PC-3 (cell line): ENCODE results near the gene UBE2Q2. TPM values are rescaled to one million over a fixed set of nuclear protein-coding genes. Genes with fewer than 3 reads are reported as not detected.

Experiments
- ATAC-seq: fragments of 200-7000 bp; cut with Tn5 transposase; 2 replicates; pipeline ENCODE4 v1.9.1; 2020; ENCODE audit warnings: mild to moderate bottlenecking, moderate library complexity
- BruUV-seq: library from RNA; stranded (reverse); fragments of 400-500 nt; replicated peaks from 2 replicates; lab custom pipeline; 2021; lab: Mats Ljungman, UMichigan
- CTCF ChIA-PET: fragments of 300-600 bp; sonication (Branson Sonifier 250); formaldehyde crosslinking; loops from one replicate; lab custom pipeline; 2022; ENCODE audit warnings: antibody characterized with exemption; lab: Charles Lee
- POLR2A ChIA-PET: fragments of 300-600 bp; sonication (Branson Sonifier 250); formaldehyde crosslinking; loops from one replicate; lab custom pipeline; 2022; ENCODE audit warnings: antibody characterized with exemption; ENCODE audit not compliant: unreplicated experiment; lab: Charles Lee
- DNase-seq: peaks from one replicate; pipeline ENCODE4 v3.0.0-alpha.2; 2015
- H2AFZ ChIP-seq: fragments of 300-600 bp; sonication (generic); 2 replicates; pipeline ENCODE4 v1.6.0; 2016; ENCODE audit warnings: antibody characterized with exemption, low read length
- H3F3A ChIP-seq: fragments of 300-600 bp; sonication (generic); one replicate; pipeline ENCODE4 v1.6.0; 2017; ENCODE audit warnings: antibody characterized with exemption, low read length, control low read depth, mild to moderate bottlenecking; ENCODE audit not compliant: unreplicated experiment
- H3K27ac ChIP-seq: fragments of 300-600 bp; sonication (generic); 2 replicates; pipeline ENCODE4 v1.5.1; 2016; ENCODE audit warnings: mild to moderate bottlenecking, low read length
- H3K27me3 ChIP-seq: fragments of 300-600 bp; sonication (generic); 2 replicates; pipeline ENCODE4 v1.6.1; 2016; ENCODE audit warnings: low read length, mixed read lengths
- H3K36me3 ChIP-seq: fragments of 300-600 bp; sonication (generic); 2 replicates; pipeline ENCODE4 v1.6.1; 2016; ENCODE audit warnings: low read depth, mixed run types, low read length, mixed read lengths
- H3K4me1 ChIP-seq: fragments of 300-600 bp; sonication (generic); 2 replicates; pipeline ENCODE4 v1.5.1; 2016; ENCODE audit warnings: low read length; ENCODE audit not compliant: insufficient read depth
- H3K4me2 ChIP-seq: fragments of 300-600 bp; sonication (generic); 2 replicates; pipeline ENCODE4 v1.6.0; 2016; ENCODE audit warnings: low read length
- H3K4me3 ChIP-seq: fragments of 300-600 bp; sonication (generic); 2 replicates; pipeline ENCODE4 v1.5.1; 2016; ENCODE audit warnings: mild to moderate bottlenecking, low read length, mixed read lengths
- H3K79me2 ChIP-seq: fragments of 300-600 bp; sonication (generic); 2 replicates; pipeline ENCODE4 v1.6.1; 2017; ENCODE audit warnings: low read length, mixed read lengths
- H3K9ac ChIP-seq: fragments of 300-600 bp; sonication (generic); 2 replicates; pipeline ENCODE4 v1.6.0; 2016; ENCODE audit warnings: mild to moderate bottlenecking, low read length
- H3K9me2 ChIP-seq: fragments of 300-600 bp; sonication (generic); replicated peaks from 2 replicates; pipeline ENCODE4 v1.6.1; 2016; ENCODE audit warnings: mixed run types, low read length, mixed read lengths
- H3K9me3 ChIP-seq: fragments of 300-600 bp; sonication (generic); 2 replicates; pipeline ENCODE4 v1.6.1; 2016; ENCODE audit warnings: low read length, mixed read lengths
- H4K20me1 ChIP-seq: fragments of 300-600 bp; sonication (generic); 2 replicates; pipeline ENCODE4 v1.6.1; 2016; ENCODE audit warnings: low read length, mixed read lengths
- CTCF ChIP-seq: fragments of 300-600 bp; sonication (generic); conservative IDR thresholded peaks from 2 replicates; pipeline ENCODE4 v1.5.1; 2017; ENCODE audit warnings: antibody characterized with exemption, low read depth, mild to moderate bottlenecking, low read length
- EZH2 ChIP-seq: fragments of 300-600 bp; sonication (generic); IDR thresholded peaks from one replicate; pipeline ENCODE4 v1.6.1; 2017; ENCODE audit warnings: antibody characterized with exemption, mild to moderate bottlenecking, low read length; ENCODE audit not compliant: unreplicated experiment
- EZH2phosphoT487 ChIP-seq: fragments of 300-600 bp; sonication (generic); IDR thresholded peaks from 2 replicates; pipeline ENCODE4 v1.6.1; 2018; ENCODE audit warnings: mild to moderate bottlenecking, antibody characterized with exemption, low read length, borderline replicate concordance
- intact Hi-C: fragments of 100-400 bp; cut with micrococcal nuclease; formaldehyde crosslinking; loops from 2 replicates; pipeline ENCODE4 v1.9.0; 2023
- total RNA-seq: library from RNA; depleted of rRNA; stranded (reverse); fragments of >200 nt; gene quantifications from 2 replicates; pipeline ENCODE4 v1.2.3, GENCODE V29; 2014; rRNA removed

UBE2Q2 gene
- total RNA-seq, 1 experiment from 2014 or later = 20.3 TPM

DNA sequence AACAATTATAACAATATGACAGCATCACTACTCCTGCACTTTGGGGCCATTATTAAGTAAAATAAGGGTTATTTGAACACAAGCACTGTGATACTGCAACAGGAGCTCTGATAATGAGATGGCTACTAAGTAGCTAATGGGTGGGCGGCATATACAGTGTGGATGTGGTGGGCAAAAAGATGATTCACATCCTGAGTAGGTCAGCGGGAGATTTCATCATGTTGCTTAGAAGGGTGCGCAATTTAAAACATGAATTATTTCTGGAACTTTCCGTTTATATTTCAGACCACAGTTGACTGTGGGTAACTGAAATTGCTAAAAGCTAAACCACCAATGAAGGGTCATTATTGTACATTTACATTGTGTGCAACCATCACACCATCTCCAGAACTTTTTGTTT is 102.7 kb downstream of the UBE2Q2 start:
- no peaks in the 10 kb centered on the region for H4K20me1 ChIP-seq
- TF ChIP-seq EZH2 = no peak
- no peak for TF ChIP-seq CTCF
- no peak for TF ChIP-seq EZH2phosphoT487
- no peaks in the 10 kb centered on the region for H3K9me2 ChIP-seq
- ChIA-PET POLR2A (no interaction called here), CTCF (no interaction called here)
- no peak for ATAC-seq
- H3F3A ChIP-seq = no peaks in the 10 kb centered on the region
- BruUV-seq = no TSS peak
- H3K9me3 ChIP-seq = no peaks in the 10 kb centered on the region
- no peaks in the 10 kb centered on the region for H3K27me3 ChIP-seq
- H2AFZ ChIP-seq = no peak overlapping the region
- no peak overlapping the region for H3K4me2 ChIP-seq
- no peaks in the 10 kb centered on the region for H3K79me2 ChIP-seq
- no peak overlapping the region for H3K4me3 ChIP-seq
- H3K4me1 ChIP-seq = no peaks in the 10 kb centered on the region
- no peak overlapping the region for H3K9ac ChIP-seq
- H3K27ac ChIP-seq = no peak overlapping the region
- no peak for DNase-seq
- no peaks in the 10 kb centered on the region for H3K36me3 ChIP-seq
- intact Hi-C loops = no loop called here

DNA sequence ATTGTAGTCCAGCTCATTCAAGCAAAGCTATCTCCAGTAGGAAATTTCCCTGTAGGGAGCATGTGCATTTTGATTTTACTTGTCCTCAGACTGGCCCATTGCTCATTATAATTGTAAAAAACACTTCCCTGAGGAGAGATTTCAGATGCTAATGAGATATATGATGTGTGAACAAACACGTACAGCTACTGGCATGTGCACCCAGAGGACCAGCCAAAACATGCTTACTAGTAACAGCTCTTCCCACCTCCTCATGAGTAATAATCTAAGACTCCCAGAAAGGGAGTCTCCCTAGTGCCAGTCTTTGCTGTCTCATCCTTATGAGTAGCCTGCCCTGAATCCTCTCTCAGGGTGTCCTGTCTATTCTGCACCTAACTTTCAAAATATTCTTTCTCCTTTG is 103.8 kb downstream of the UBE2Q2 start:
- no peak for TF ChIP-seq EZH2
- no peak for TF ChIP-seq CTCF
- no peak for TF ChIP-seq EZH2phosphoT487
- DNase-seq = peak; percentile 25
- no peak overlapping the region for H3K27ac ChIP-seq
- H3K9ac ChIP-seq = no peak overlapping the region
- H3K4me3 ChIP-seq = no peak overlapping the region
- H2AFZ ChIP-seq = no peak overlapping the region
- H3K9me3 ChIP-seq = no peaks in the 10 kb centered on the region
- intact Hi-C loops = no loop called here
- no peaks in the 10 kb centered on the region for H3K27me3 ChIP-seq
- no peaks in the 10 kb centered on the region for H4K20me1 ChIP-seq
- H3K9me2 ChIP-seq = no peaks in the 10 kb centered on the region
- BruUV-seq = no TSS peak
- ChIA-PET POLR2A (no interaction called here), CTCF (no interaction called here)
- ATAC-seq = no peak
- no peaks in the 10 kb centered on the region for H3K79me2 ChIP-seq
- H3K4me1 ChIP-seq = no peaks in the 10 kb centered on the region
- H3F3A ChIP-seq = no peaks in the 10 kb centered on the region
- no peak overlapping the region for H3K4me2 ChIP-seq
- H3K36me3 ChIP-seq = no peaks in the 10 kb centered on the region

DNA sequence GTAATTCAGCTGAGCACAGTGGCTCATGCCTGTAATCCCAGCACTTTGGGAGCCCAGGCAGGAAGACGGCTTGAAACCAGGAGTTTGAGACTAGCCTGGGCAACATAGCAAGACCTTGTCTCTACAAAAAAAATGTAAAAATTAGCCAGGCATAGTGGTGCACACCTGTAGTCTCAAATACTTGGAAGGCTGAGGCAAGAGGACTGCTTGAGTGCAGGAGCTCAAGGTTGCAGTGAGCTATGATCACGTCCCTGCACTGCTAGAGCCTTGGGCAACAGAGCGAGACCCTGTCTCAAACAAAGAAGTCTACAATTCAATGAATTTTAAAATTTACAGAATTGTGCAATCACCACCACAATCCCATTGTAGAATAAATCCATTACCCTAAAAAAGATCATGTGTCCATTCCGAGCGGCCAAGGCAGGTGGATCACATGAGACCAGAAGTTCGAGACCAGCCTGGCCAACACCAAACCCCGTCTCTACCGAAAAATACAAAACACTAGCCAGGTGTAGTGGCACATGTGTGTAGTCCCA is 105.6 kb downstream of the UBE2Q2 start:
- Histone ChIP-seq H3K4me3 (no peak overlapping the region), H3K36me3 (no peaks in the 10 kb centered on the region), H3K27ac (no peak overlapping the region), H3K9me3 (no peaks in the 10 kb centered on the region), H3K27me3 (no peaks in the 10 kb centered on the region), H2AFZ (no peak overlapping the region), H3K79me2 (no peaks in the 10 kb centered on the region), H3K4me2 (no peak overlapping the region), H3K4me1 (no peaks in the 10 kb centered on the region), H3F3A (no peaks in the 10 kb centered on the region), H4K20me1 (no peaks in the 10 kb centered on the region), H3K9me2 (no peaks in the 10 kb centered on the region), H3K9ac (no peak overlapping the region)
- ChIA-PET POLR2A (no interaction called here), CTCF (no interaction called here)
- no TSS peak for BruUV-seq
- TF ChIP-seq EZH2 (no peak), CTCF (no peak)
- DNase-seq (no peak), ATAC-seq (no peak)
- intact Hi-C loops = no loop called here

Other genes starting within 250 kb of the UBE2Q2 start
- gene SNUPN, start 217.7 kb upstream of the UBE2Q2 start, total RNA-seq = 7.9 and 13.5 TPM in 2 replicates
- 92.6 and 95.4 TPM in 2 replicates for gene IMP3, start 203.2 kb upstream of the UBE2Q2 start, total RNA-seq
- gene SNX33, start 195.5 kb upstream of the UBE2Q2 start, total RNA-seq = 16.2 and 16.8 TPM in 2 replicates
- 2.0 and 2.9 TPM in 2 replicates for gene CSPG4, start 130.6 kb upstream of the UBE2Q2 start, total RNA-seq
- gene FBXO22, start 60.4 kb downstream of the UBE2Q2 start, total RNA-seq = 41.1 and 51.4 TPM in 2 replicates
- 2.8 and 3.1 TPM in 2 replicates for gene NRG4, start 169.0 kb downstream of the UBE2Q2 start, total RNA-seq
- gene TMEM266, start 216.5 kb downstream of the UBE2Q2 start, total RNA-seq = not detected in 2 replicates